Bronchial epithelial cell (primary cell): ENCODE measurements around the gene SENP1. TPM values are rescaled to one million over a fixed set of nuclear protein-coding genes. Genes with fewer than 3 reads are reported as not detected.

ENCODE experiments used
- DNase-seq: peaks from one replicate; pipeline ENCODE4 v3.0.0-alpha.2; 2010; ENCODE audit warnings: low read depth
- FAIRE-seq: peaks from 2 replicates; lab custom pipeline; 2011; peaks lifted over from hg19 to GRCh38; lab: Jason Lieb, UNC
- H3K27me3 ChIP-seq: 2 replicates; pipeline ENCODE4 v1.5.1; 2011; ENCODE audit warnings: low read length; ENCODE audit not compliant: control insufficient read depth, insufficient read depth
- H3K36me3 ChIP-seq: 2 replicates; pipeline ENCODE4 v1.5.1; 2011; ENCODE audit warnings: low read length; ENCODE audit not compliant: control insufficient read depth, insufficient read depth
- H3K4me3 ChIP-seq: 2 replicates; pipeline ENCODE4 v1.5.1; 2011; ENCODE audit warnings: mild to moderate bottlenecking, low read depth, low read length, control low read depth
- CTCF ChIP-seq: IDR thresholded peaks from 2 replicates; pipeline ENCODE4 v1.5.1; 2011; ENCODE audit warnings: mild to moderate bottlenecking, moderate library complexity, low read length, control low read depth, inconsistent platforms; ENCODE audit not compliant: insufficient read depth, severe bottlenecking
- total RNA-seq: library from RNA; depleted of rRNA; stranded (reverse); fragments of >200 nt; gene quantifications from 2 replicates; pipeline ENCODE4 v1.2.1, GENCODE V29; 2014

SENP1 gene
- total RNA-seq, 1 donor from 2014 or later, result 10.8 TPM

DNA sequence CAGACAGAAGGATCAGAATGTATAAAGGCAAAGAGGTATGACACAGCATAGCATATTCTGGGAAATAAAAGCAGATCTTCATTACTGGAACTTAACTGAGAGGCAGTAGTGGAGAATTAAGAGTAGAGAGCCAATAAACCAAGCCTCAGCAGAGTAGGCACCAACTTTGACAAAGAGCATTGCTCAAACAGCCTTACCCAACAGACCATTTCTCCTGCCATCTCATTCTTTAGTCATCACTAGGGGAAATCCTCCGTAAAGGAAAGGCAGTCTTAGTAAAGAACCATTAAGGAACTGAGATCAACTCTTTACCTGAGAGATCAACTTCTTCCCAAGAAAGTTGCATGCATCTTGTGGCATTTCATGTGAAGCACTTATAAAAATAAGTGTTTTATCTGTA, 36.6 kb downstream of the SENP1 start:
- TF ChIP-seq CTCF, result no peak
- Histone ChIP-seq H3K4me3 (no peak overlapping the region), H3K36me3 (peaks cover 1% of the 10 kb centered on the region), H3K27me3 (no peaks in the 10 kb centered on the region)
- FAIRE-seq (no peak), DNase-seq (peak; percentile 82)

GRCh38 chr12:48068457-48068856, 37.4 kb downstream of the SENP1 start:
- FAIRE-seq (no peak), DNase-seq (no peak)
- TF ChIP-seq CTCF, result no peak
- Histone ChIP-seq H3K4me3 (no peak overlapping the region), H3K27me3 (no peaks in the 10 kb centered on the region), H3K36me3 (peaks cover 1% of the 10 kb centered on the region)

GRCh38 chr12:48067250-48067938, 38.5 kb downstream of the SENP1 start:
- TF ChIP-seq CTCF, result no peak
- H3K4me3 ChIP-seq, result no peak overlapping the region
- no peaks in the 10 kb centered on the region for H3K27me3 ChIP-seq
- FAIRE-seq (no peak), DNase-seq (no peak)
- peaks cover 2% of the 10 kb centered on the region for H3K36me3 ChIP-seq

DNA sequence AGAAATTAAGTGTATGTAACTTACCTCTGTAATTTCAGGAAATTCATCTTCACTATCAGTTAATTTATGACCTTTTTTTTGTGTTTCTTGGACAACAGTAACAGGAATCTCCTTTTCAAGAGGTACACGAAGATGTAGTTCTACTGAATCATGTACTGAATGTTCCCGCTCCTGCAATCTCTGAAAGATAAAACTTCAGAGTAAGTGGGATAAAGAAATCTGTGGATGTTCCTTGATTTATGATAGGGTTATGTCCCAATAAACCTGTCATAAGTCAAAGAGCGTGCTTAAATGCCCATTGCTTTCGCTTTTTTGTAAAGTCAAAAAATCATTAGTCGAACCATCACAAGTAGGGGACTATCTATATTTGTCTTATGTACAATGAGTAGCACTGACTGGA, 40.8 kb downstream of the SENP1 start:
- no peak for FAIRE-seq
- Histone ChIP-seq H3K36me3 (peaks cover 5% of the 10 kb centered on the region), H3K4me3 (no peak overlapping the region), H3K27me3 (no peaks in the 10 kb centered on the region)
- no peak for DNase-seq
- no peak for TF ChIP-seq CTCF

GRCh38 chr12:48063530-48063929, 42.3 kb downstream of the SENP1 start:
- no peak for TF ChIP-seq CTCF
- DNase-seq (no peak), FAIRE-seq (no peak)
- Histone ChIP-seq H3K27me3 (no peaks in the 10 kb centered on the region), H3K4me3 (no peak overlapping the region), H3K36me3 (peaks cover 5% of the 10 kb centered on the region)
